HFFc6 (cell line): ENCODE results near the gene ITGA11. TPM values are rescaled to one million over a fixed set of nuclear protein-coding genes. Genes with fewer than 3 reads are reported as not detected.

ENCODE experiments used
- DNase-seq: peaks from one replicate; pipeline ENCODE4 v3.0.0-alpha.2; 2018
- H3K27ac Mint-ChIP-seq: 2 replicates; pipeline ENCODE4 v1.8.0; 2020; ENCODE audit warnings: mild to moderate bottlenecking, mixed read lengths
- H3K27me3 Mint-ChIP-seq: 2 replicates; pipeline ENCODE4 v1.8.0; 2021; ENCODE audit warnings: mild to moderate bottlenecking, moderate library complexity, mixed read lengths; ENCODE audit not compliant: insufficient read depth
- H3K36me3 Mint-ChIP-seq: 2 replicates; pipeline ENCODE4 v1.8.0; 2021; ENCODE audit warnings: low read depth, mixed read lengths
- H3K4me1 Mint-ChIP-seq: 2 replicates; pipeline ENCODE4 v1.8.0; 2020; ENCODE audit warnings: low read depth, mixed read lengths
- H3K4me3 Mint-ChIP-seq: 2 replicates; pipeline ENCODE4 v1.8.0; 2020; ENCODE audit warnings: mild to moderate bottlenecking, moderate library complexity, mixed read lengths
- H3K9me3 Mint-ChIP-seq: 2 replicates; pipeline ENCODE4 v1.8.0; 2020; ENCODE audit warnings: mild to moderate bottlenecking, mixed read lengths
- CTCF ChIP-seq: fragments of 200-600 bp; sonication (generic); IDR thresholded peaks from 2 replicates; pipeline ENCODE4 v1.5.0; 2021; ENCODE audit warnings: antibody characterized with exemption, mild to moderate bottlenecking
- total RNA-seq, 6 experiments: library from RNA; stranded (reverse); fragmentation: NEBNext Ultra II Directional; extraction: Animal tissue kit (Norgen Biotek cat#: 25700); gene quantifications; 2 replicates in 1 of 6; 3 replicates in 5 of 6; pipeline ENCODE4 v1.2.3, GENCODE V29; 2021

The ITGA11 gene
- total RNA-seq, 6 experiments from 2014 or later = 1.2 to 2.1 (median 1.4) TPM

- Mint-ChIP-seq H3K4me3 (no peak overlapping the region), H3K27ac (no peak overlapping the region), H3K4me1 (peaks cover 13% of the 10 kb centered on the region), H3K27me3 (peaks cover 5% of the 10 kb centered on the region), H3K36me3 (no peaks in the 10 kb centered on the region), H3K9me3 (no peaks in the 10 kb centered on the region)
- no peak for DNase-seq
- TF ChIP-seq CTCF = no peak
These were observed 61.2 kb downstream of the ITGA11 start for GRCh38 chr15:68370768-68371151.

- H3K27ac Mint-ChIP-seq = no peak overlapping the region
- TF ChIP-seq CTCF = no peak
- peaks cover 5% of the 10 kb centered on the region for H3K27me3 Mint-ChIP-seq
- no peak for DNase-seq
- H3K4me1 Mint-ChIP-seq = peaks cover 16% of the 10 kb centered on the region
- no peak overlapping the region for H3K4me3 Mint-ChIP-seq
- H3K36me3 Mint-ChIP-seq = no peaks in the 10 kb centered on the region
- H3K9me3 Mint-ChIP-seq = no peaks in the 10 kb centered on the region
These were observed 61.8 kb downstream of the ITGA11 start for GRCh38 chr15:68369931-68370767.

- H3K36me3 Mint-ChIP-seq = no peaks in the 10 kb centered on the region
- peaks cover 20% of the 10 kb centered on the region for H3K4me1 Mint-ChIP-seq
- no peak overlapping the region for H3K4me3 Mint-ChIP-seq
- TF ChIP-seq CTCF = no peak
- no peak overlapping the region for H3K27ac Mint-ChIP-seq
- no peaks in the 10 kb centered on the region for H3K9me3 Mint-ChIP-seq
- peaks cover 5% of the 10 kb centered on the region for H3K27me3 Mint-ChIP-seq
- no peak for DNase-seq
These were observed 63.1 kb downstream of the ITGA11 start for GRCh38 chr15:68368731-68369435.

- no peaks in the 10 kb centered on the region for H3K36me3 Mint-ChIP-seq
- H3K27ac Mint-ChIP-seq = no peak overlapping the region
- no peak for DNase-seq
- no peak overlapping the region for H3K4me3 Mint-ChIP-seq
- H3K4me1 Mint-ChIP-seq = peaks cover 20% of the 10 kb centered on the region
- H3K9me3 Mint-ChIP-seq = no peaks in the 10 kb centered on the region
- peaks cover 5% of the 10 kb centered on the region for H3K27me3 Mint-ChIP-seq
- no peak for TF ChIP-seq CTCF
These were observed 64.0 kb downstream of the ITGA11 start for GRCh38 chr15:68367992-68368391.

- H3K4me1 Mint-ChIP-seq = peaks cover 20% of the 10 kb centered on the region
- H3K36me3 Mint-ChIP-seq = no peaks in the 10 kb centered on the region
- H3K27me3 Mint-ChIP-seq = peaks cover 5% of the 10 kb centered on the region
- DNase-seq = no peak
- H3K4me3 Mint-ChIP-seq = no peak overlapping the region
- TF ChIP-seq CTCF = no peak
- no peak overlapping the region for H3K27ac Mint-ChIP-seq
- no peaks in the 10 kb centered on the region for H3K9me3 Mint-ChIP-seq
These were observed 64.7 kb downstream of the ITGA11 start for GRCh38 chr15:68367226-68367625.
